H1 (cell line): ENCODE results near the gene GP9. TPM values are rescaled to one million over a fixed set of nuclear protein-coding genes. Genes with fewer than 3 reads are reported as not detected.

Experiments used
- CTCF ChIA-PET: fragments of 300-600 bp; sonication (Branson Sonifier 250); formaldehyde crosslinking; loops from one replicate; lab custom pipeline; 2021; ENCODE audit not compliant: partially characterized antibody; lab: Charles Lee
- POLR2A ChIA-PET: fragments of 300-600 bp; sonication (Branson Sonifier 250); formaldehyde crosslinking; loops from one replicate; lab custom pipeline; 2021; ENCODE audit warnings: inconsistent platforms; ENCODE audit not compliant: partially characterized antibody; lab: Charles Lee
- DNase-seq, 2 experiments: peaks; one replicate each; pipeline versions ENCODE4 v3.0.0 to v3.0.0-alpha.2; 2010 to 2022; ENCODE audit warnings: low spot score in 2 of 2, low read depth in 1 of 2, mixed read lengths in 1 of 2
- FAIRE-seq: peaks from 2 replicates; lab custom pipeline; 2011; peaks lifted over from hg19 to GRCh38; lab: Jason Lieb, UNC
- H2AFZ ChIP-seq: 2 replicates; pipeline ENCODE4 v1.8.1; 2012; ENCODE audit warnings: low read length, inconsistent platforms
- H2AK5ac ChIP-seq: 2 replicates; pipeline ENCODE4 v1.6.1; 2013; ENCODE audit warnings: low read depth, low read length
- H2BK120ac ChIP-seq: replicated peaks from 2 replicates; pipeline ENCODE3; 2013; ENCODE audit warnings: low read depth, low read length, inconsistent platforms
- H2BK12ac ChIP-seq: 2 replicates; pipeline ENCODE4 v1.6.1; 2013; ENCODE audit warnings: low read depth, low read length
- H2BK15ac ChIP-seq: 2 replicates; pipeline ENCODE4 v1.6.1; 2013; ENCODE audit warnings: low read length
- H2BK20ac ChIP-seq: 2 replicates; pipeline ENCODE4 v1.6.1; 2013; ENCODE audit warnings: low read length
- H2BK5ac ChIP-seq: 2 replicates; pipeline ENCODE4 v1.6.1; 2013; ENCODE audit warnings: low read depth, low read length
- H3K14ac ChIP-seq: 2 replicates; pipeline ENCODE4 v1.6.1; 2013; ENCODE audit warnings: inconsistent platforms; ENCODE audit not compliant: insufficient read length
- H3K18ac ChIP-seq: 2 replicates; pipeline ENCODE4 v1.6.1; 2013; ENCODE audit warnings: low read length; ENCODE audit errors: extremely low read depth
- H3K23ac ChIP-seq: 2 replicates; pipeline ENCODE4 v1.6.1; 2013; ENCODE audit warnings: inconsistent platforms; ENCODE audit not compliant: insufficient read length
- H3K23me2 ChIP-seq: 2 replicates; pipeline ENCODE4 v1.6.1; 2013; ENCODE audit warnings: low read depth, low read length
- H3K27ac ChIP-seq: 2 replicates; pipeline ENCODE4 v1.6.1; 2011; ENCODE audit warnings: low read depth, low read length, inconsistent platforms
- H3K27me3 ChIP-seq, 4 experiments: replicated peaks in 1 of 4; 1 replicate in 1 of 4; 2 replicates in 3 of 4; pipeline versions ENCODE4 v1.6.1 to v1.8.1; 2011 to 2013; ENCODE audit warnings: low read length in 3 of 4, mild to moderate bottlenecking in 3 of 4, inconsistent platforms in 2 of 4, mixed read lengths in 2 of 4, moderate library complexity in 1 of 4; ENCODE audit not compliant: control insufficient read depth in 3 of 4, insufficient read depth in 3 of 4; ENCODE audit errors: extremely low read depth in 1 of 4
- H3K36me3 ChIP-seq, 4 experiments: 2 replicates each; pipeline versions ENCODE4 v1.6.1 to v1.8.1; 2011 to 2013; ENCODE audit warnings: mild to moderate bottlenecking in 4 of 4, low read length in 3 of 4, moderate library complexity in 2 of 4, control low read depth in 1 of 4, inconsistent platforms in 1 of 4; ENCODE audit not compliant: insufficient read depth in 4 of 4, control insufficient read depth in 2 of 4
- H3K4ac ChIP-seq: replicated peaks from 2 replicates; pipeline ENCODE3; 2013; ENCODE audit warnings: low read length, low read depth, mixed read lengths, inconsistent platforms; ENCODE audit not compliant: insufficient read length
- H3K4me1 ChIP-seq, 4 experiments: replicated peaks in 1 of 4; 1 replicate in 1 of 4; 2 replicates in 3 of 4; pipeline versions ENCODE4 v1.6.1 to v1.8.1; 2011 to 2013; ENCODE audit warnings: low read length in 3 of 4, inconsistent platforms in 2 of 4, mixed read lengths in 1 of 4; ENCODE audit not compliant: insufficient read depth in 4 of 4, control insufficient read depth in 3 of 4
- H3K4me2 ChIP-seq, 2 experiments: 2 replicates each; pipeline versions ENCODE4 v1.6.1 to v1.8.1; 2011 to 2013; ENCODE audit warnings: low read depth in 2 of 2, low read length in 2 of 2, control low read depth in 1 of 2, inconsistent platforms in 1 of 2, mild to moderate bottlenecking in 1 of 2; ENCODE audit not compliant: insufficient read depth in 1 of 2
- H3K4me3 ChIP-seq, 4 experiments: fragments of 200-600, 300-600 bp in 1 of 4; sonication (generic), shearing (Covaris generic), sonication (Bioruptor Twin) in 1 of 4; 2 replicates each; pipeline versions ENCODE4 v1.5.1 to v1.8.1; 2011 to 2016; ENCODE audit warnings: low read length in 4 of 4, low read depth in 3 of 4, control low read depth in 2 of 4, inconsistent platforms in 2 of 4, mild to moderate bottlenecking in 2 of 4, mixed read lengths in 1 of 4, moderate library complexity in 1 of 4; ENCODE audit not compliant: insufficient read depth in 2 of 4; ENCODE audit errors: extremely low read depth in 1 of 4
- H3K56ac ChIP-seq: replicated peaks from 2 replicates; pipeline ENCODE3; 2013; ENCODE audit warnings: low read depth, mild to moderate bottlenecking, mixed read lengths, low read length, inconsistent platforms; ENCODE audit not compliant: insufficient read length
- H3K79me1 ChIP-seq: 2 replicates; pipeline ENCODE4 v1.6.1; 2013; ENCODE audit warnings: low read depth, low read length, control low read depth
- H3K79me2 ChIP-seq, 2 experiments: 2 replicates each; pipeline versions ENCODE4 v1.6.1 to v1.8.1; 2012 to 2013; ENCODE audit warnings: low read length in 2 of 2, mild to moderate bottlenecking in 2 of 2, inconsistent platforms in 1 of 2; ENCODE audit not compliant: insufficient read depth in 2 of 2, control insufficient read depth in 1 of 2
- H3K9ac ChIP-seq, 4 experiments: replicated peaks in 1 of 4; 1 replicate in 1 of 4; 2 replicates in 3 of 4; pipeline versions ENCODE4 v1.6.1 to v1.8.1; 2011 to 2013; ENCODE audit warnings: low read depth in 3 of 4, low read length in 3 of 4, control low read depth in 2 of 4, mild to moderate bottlenecking in 2 of 4, moderate library complexity in 2 of 4, inconsistent platforms in 1 of 4; ENCODE audit errors: extremely low read depth in 1 of 4
- H3K9me3 ChIP-seq, 2 experiments: 2 replicates each; pipeline versions ENCODE4 v1.6.1 to v1.8.1; 2012 to 2013; ENCODE audit warnings: mild to moderate bottlenecking in 2 of 2, moderate library complexity in 2 of 2, control low read depth in 1 of 2, inconsistent platforms in 1 of 2, low read depth in 1 of 2, low read length in 1 of 2, mixed read lengths in 1 of 2; ENCODE audit not compliant: insufficient read depth in 2 of 2
- H4K20me1 ChIP-seq, 2 experiments: replicated peaks in 1 of 2; 2 replicates each; pipeline versions ENCODE3 to v1.8.1; 2011 to 2013; ENCODE audit warnings: inconsistent platforms in 2 of 2, low read length in 2 of 2, mild to moderate bottlenecking in 1 of 2; ENCODE audit not compliant: insufficient read depth in 2 of 2, control insufficient read depth in 1 of 2
- H4K5ac ChIP-seq: 2 replicates; pipeline ENCODE4 v1.6.1; 2013; ENCODE audit warnings: low read length, low read depth, mixed read lengths, inconsistent platforms; ENCODE audit not compliant: insufficient read length
- H4K8ac ChIP-seq: 2 replicates; pipeline ENCODE4 v1.8.0; 2013; ENCODE audit warnings: mild to moderate bottlenecking, moderate library complexity, low read length, inconsistent platforms; ENCODE audit not compliant: insufficient read depth; ENCODE audit errors: extremely low read depth
- H4K91ac ChIP-seq: replicated peaks from 2 replicates; pipeline ENCODE3; 2013; ENCODE audit warnings: low read length, mixed read lengths, inconsistent platforms; ENCODE audit not compliant: insufficient read length
- HDAC6 ChIP-seq: IDR thresholded peaks from one replicate; pipeline ENCODE4 v1.7.1; 2012; ENCODE audit warnings: low read depth, mild to moderate bottlenecking, inconsistent platforms, low read length, moderate library complexity
- WGBS, 2 experiments: shearing (Covaris generic) in 1 of 2; methylation state at CpG; one replicate each; pipeline versions ENCODE4 v1.1.6 to v1.1.7; 2013 to 2015; ENCODE audit warnings: low lambda C conversion rate in 2 of 2, mixed read lengths in 2 of 2, inconsistent platforms in 1 of 2, low coverage in 1 of 2, missing lambda C conversion rate in 1 of 2; ENCODE audit not compliant: insufficient replicate concordance in 2 of 2, insufficient coverage in 1 of 2, insufficient read length in 1 of 2; ENCODE audit errors: extremely low coverage in 1 of 2, missing lambda C conversion rate in 1 of 2; 5-methylcytosine and 5-hydroxymethylcytosine counted together
- polyA plus RNA-seq, 7 experiments: library from polyadenylated mRNA; depleted of rRNA in 3 of 7; stranded (reverse) in 5 of 7; unstranded in 2 of 7; fragments of >200 nt in 5 of 7; fragments of 200-250 nt in 2 of 7; gene quantifications; 1 replicate in 5 of 7; 2 replicates in 1 of 7; 4 replicates in 1 of 7; pipeline versions ENCODE4 v1.2.1 to v1.2.3, GENCODE V29; 2011 to 2013; ENCODE audit warnings: missing spikeins in 2 of 7, mixed read lengths in 2 of 7
- total RNA-seq: library from RNA; stranded (reverse); fragmentation: NEBNext Ultra II Directional; extraction: Animal tissue kit (Norgen Biotek cat#: 25700); gene quantifications from 2 replicates; pipeline ENCODE4 v1.2.1, GENCODE V29; 2021

The GP9 gene
- total and polyA plus RNA-seq, 2 of the 8 experiments (the other 6 are each of a cell fraction or from before 2014, with no cell fraction given): not detected

GRCh38 chr3:129084501-129084900 is 23.9 kb downstream of the GP9 start:
- 0 out of 7 replicates have a peak, but pooled peaks cover 0 to 3% (median 0%) of the 10 kb centered on the region in 4 experiments for H3K27me3 ChIP-seq
- no peak overlapping the region for H3K56ac ChIP-seq
- no peaks in the 10 kb centered on the region for H3K79me1 ChIP-seq
- H3K9me3 ChIP-seq: no peaks in the 10 kb centered on the region
- ChIA-PET CTCF (interaction anchor here (0.6 to 4.0 kb wide), 10 partner anchors 11 to 161 kb away, joined by 3 to 38 read pairs (median 5); no protein-coding TSS in a partner anchor), POLR2A (interaction anchor here (0.7 to 1.4 kb wide), 3 partner anchors 35 to 98 kb away, joined by 3 to 6 read pairs (median 4); no protein-coding TSS in a partner anchor)
- peak overlapping the region; percentile 68; the same call in 1 of the 2 replicates for H4K8ac ChIP-seq
- H2AFZ ChIP-seq: no peak overlapping the region
- no peak overlapping the region for H4K5ac ChIP-seq
- H3K9ac ChIP-seq: no peak overlapping the region
- H3K23ac ChIP-seq: no peak overlapping the region
- no peak overlapping the region for H2BK15ac ChIP-seq
- DNase-seq (no peak), FAIRE-seq (no peak)
- no peak overlapping the region for H3K27ac ChIP-seq
- no peak overlapping the region for H2BK5ac ChIP-seq
- H4K20me1 ChIP-seq: no peaks in the 10 kb centered on the region
- no peak overlapping the region for H3K18ac ChIP-seq
- H3K4me1 ChIP-seq: no peaks in the 10 kb centered on the region
- no peak overlapping the region for H3K14ac ChIP-seq
- H3K4me2 ChIP-seq: no peak overlapping the region
- no peak overlapping the region for H2BK12ac ChIP-seq
- TF ChIP-seq HDAC6: no peak
- H3K23me2 ChIP-seq: no peaks in the 10 kb centered on the region
- no peaks in the 10 kb centered on the region for H3K79me2 ChIP-seq
- H3K36me3 ChIP-seq: no peaks in the 10 kb centered on the region
- no peak overlapping the region for H2BK120ac ChIP-seq
- no peak overlapping the region for H2BK20ac ChIP-seq
- H3K4ac ChIP-seq: no peak overlapping the region
- WGBS, 2 experiments: 82% methylated on average over 6 of the region's 6 CpGs; no CpG with 5 or more reads in 1 of the 2 experiments
- no peak overlapping the region for H4K91ac ChIP-seq
- no peak overlapping the region for H2AK5ac ChIP-seq
- no peak overlapping the region for H3K4me3 ChIP-seq
